Left hindlimb (tissue), 1 donor: ENCODE data around the gene RDH8.

Source experiments
- DNase-seq: peaks from one replicate; pipeline ENCODE4 v3.0.0-alpha.2; 2018

RDH8 gene

DNA sequence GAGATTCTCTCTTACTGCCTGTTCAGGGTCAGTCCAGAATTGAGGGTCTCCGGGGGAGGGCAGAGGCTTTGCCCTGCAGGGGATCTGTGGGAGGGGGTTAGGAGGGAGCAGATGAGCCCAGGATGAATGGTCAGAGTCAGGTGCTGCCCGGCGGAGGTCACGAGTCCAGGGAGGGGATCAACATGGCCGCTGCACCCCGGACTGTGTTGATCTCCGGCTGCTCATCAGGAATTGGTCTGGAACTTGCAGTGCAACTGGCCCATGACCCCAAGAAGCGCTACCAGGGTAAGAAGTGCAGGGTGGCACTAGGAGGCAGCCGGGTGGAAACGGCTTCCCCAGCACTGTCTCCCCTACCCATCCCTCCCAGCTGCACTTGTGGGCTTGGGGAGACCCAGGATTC is at the start of gene RDH8:
Gene RDH8, plus strand, starts transcription at position 168 of the 400 bp plus-strand sequence. Its CDS starts 15 bp downstream, at position 183.
- no peak for DNase-seq

GRCh38 chr19:9966024-9966423 is 47.3 kb upstream of the RDH8 start:
- DNase-seq = no peak

- DNase-seq = no peak
These were observed 46.8 kb upstream of the RDH8 start for GRCh38 chr19:9966448-9966847.

- DNase-seq = no peak
These were observed 46.0 kb upstream of the RDH8 start for GRCh38 chr19:9967326-9967725.

GRCh38 chr19:9968820-9969687 is 44.2 kb upstream of the RDH8 start:
- DNase-seq = no peak

GRCh38 chr19:9969688-9969975 is 43.7 kb upstream of the RDH8 start:
- no peak for DNase-seq

DNA sequence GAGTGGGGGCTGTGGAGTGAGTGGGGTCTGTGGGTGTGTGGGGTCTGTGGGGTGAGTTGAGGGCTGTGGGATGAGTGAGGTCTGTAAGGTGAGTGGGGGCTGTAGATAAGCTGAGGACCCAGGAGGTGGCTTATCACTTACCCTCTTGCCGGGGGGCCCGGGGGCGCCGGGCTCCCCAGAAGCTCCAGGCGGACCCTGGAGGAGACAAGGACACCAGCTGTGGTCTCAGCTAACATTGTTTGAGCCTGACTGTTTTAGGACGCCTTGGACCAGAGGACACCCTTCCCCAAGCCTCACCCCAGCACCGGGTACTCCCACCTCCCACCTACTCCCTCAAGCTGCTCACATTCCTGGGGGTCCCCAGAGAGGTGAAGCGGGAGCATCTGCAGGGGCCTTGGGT is 42.8 kb upstream of the RDH8 start:
- no peak for DNase-seq

DNA sequence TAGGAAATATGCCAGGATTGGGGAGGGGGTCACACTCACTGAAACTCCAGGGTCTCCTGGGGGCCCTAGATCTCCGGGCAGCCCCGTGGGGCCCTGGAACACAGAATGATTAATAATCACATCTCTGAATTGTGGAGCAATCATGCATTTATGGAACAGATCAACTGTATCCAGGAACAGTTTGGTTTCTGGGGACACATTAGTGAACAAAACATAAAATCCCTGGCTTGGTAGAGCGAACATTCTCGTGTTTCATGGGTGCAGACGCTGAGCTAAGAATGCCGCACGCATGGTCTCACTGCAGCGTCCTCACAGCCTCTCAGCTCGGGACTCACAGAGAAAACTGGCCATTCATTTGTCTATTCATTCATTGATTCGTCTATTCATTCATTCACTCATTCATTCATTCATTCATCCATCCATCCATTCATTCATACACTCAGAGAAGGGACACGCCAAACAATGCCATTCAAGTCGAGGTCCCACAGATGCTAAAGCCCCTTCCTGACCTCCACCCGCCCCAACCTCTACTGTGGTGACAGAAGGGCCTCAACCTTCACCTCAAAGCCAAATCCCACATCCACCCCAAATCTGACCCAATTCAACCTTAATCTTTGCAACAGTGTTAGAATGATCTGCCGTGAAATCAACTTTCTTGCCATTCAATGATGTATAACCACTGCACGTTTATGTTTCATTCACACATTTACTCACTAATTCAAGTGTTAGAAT is 42.0 kb upstream of the RDH8 start:
- no peak for DNase-seq

DNA sequence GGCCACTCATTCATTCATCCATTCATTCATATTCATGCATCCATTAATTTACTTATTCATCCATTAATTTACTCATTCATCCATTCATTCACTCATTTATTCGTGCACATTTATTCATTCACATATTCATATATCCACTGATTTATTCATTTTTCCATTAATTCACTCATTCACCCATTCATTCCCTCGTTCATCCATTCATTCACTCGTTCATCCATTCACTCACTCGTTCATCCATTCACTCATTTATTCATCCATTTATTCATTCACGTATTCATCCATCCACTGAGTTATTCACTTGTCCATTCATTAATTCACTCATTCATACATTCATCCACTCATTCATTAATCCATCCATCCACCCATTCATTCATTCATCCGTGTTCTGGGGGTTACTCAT is 41.2 kb upstream of the RDH8 start:
- DNase-seq = no peak

DNA sequence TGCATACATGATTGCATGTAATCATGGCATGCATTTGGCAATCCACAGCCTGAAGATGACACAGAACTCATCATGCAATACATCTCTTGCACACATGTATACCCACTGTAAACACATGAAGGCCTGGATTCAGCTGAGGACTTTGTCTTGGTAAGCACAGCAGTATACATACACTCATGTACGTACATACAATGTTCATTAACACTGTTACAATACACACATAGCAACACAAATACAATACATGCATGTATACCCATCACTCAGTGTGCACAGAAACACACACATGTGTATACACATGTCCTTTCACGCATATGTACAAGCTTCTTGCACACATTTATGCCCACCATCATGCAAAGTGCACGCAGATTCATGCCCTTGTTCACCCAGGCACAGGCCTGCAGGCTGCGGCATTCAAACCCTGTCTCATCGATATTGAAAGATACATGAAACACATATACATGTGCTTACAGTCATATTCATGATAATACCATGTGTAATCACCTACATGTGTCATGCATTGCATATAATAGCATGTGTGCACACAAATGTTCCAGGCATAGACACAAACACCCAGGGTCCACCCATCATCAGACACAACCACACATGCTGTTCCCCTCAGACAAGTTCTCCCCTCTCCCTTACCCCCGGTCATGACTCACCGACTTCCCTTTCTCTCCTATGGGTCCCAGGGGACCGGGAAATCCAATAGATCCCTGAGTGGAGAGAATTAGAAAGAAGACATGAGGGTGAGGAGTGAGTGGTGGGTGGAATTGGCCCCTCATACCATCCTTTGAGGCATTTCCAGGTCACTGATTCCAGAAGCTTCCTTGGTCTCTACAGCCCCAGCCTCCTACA is 31.6 kb upstream of the RDH8 start:
- DNase-seq = no peak

- DNase-seq = peak; percentile 71
These were observed 26.4 kb upstream of the RDH8 start for GRCh38 chr19:9986787-9987281.

- DNase-seq = no peak
These were observed 23.8 kb upstream of the RDH8 start for GRCh38 chr19:9989504-9989903.

DNA sequence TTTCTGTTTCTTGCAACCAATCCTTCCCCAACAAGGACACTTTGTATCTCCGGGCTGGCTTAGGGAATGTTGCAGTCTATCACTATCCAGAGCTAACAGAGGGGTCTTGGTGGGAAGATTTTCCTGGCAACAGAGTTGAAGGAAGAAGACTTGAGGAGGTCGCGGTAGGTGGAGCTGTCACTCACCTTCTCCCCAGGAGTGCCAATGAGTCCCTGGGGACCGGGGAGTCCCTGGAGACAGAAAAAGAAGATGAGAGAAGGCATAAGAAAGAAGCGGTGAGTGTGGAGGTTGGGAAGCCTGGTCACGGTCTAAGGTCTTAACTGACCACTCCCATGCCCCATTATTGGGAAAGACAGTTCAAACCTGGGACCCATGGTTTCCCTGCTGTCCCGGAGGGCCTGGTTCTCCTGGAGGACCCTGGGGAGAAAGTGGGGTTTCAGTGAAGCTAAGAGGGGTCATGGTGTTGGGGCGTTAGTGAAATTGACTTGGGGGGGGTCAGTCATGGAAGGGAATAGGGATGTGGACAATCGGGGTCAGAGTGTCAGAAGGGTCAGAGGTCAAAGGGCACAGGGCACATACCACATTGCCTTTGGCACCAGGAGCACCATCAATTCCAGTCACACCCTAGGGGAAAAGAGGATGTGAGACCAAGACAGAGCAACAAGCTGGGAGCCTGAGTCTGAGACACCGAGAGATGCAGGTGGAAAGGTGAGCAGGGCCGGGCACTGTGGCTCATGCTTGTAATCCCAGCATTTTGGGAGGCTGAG is 21.7 kb upstream of the RDH8 start:
- DNase-seq = no peak

- DNase-seq = no peak
These were observed 18.2 kb upstream of the RDH8 start for GRCh38 chr19:9995084-9995483.

DNA sequence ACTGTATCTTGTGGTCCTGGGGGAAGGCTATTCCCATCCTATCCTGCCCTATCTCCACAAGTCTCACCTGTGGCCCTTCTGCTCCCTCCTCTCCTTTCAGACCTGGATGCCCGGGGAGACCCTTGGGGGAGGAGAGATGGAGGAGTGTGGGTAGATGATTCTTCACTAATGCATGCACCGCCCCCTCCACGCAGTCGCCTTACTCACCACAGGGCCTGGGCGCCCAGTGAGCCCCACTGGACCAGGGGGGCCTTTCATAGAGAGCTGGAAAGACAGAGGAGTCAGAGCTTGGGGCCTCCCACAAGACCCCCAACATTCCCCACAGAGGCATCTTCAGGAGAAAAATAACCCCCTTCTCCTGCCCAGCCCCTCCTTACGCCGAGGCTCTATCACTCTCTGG is 17.3 kb upstream of the RDH8 start:
- no peak for DNase-seq

GRCh38 chr19:9996541-9996940 is 16.7 kb upstream of the RDH8 start:
- DNase-seq = no peak

- DNase-seq = peak; percentile 68
These were observed 13.0 kb upstream of the RDH8 start for GRCh38 chr19:10000171-10000826.

- DNase-seq = no peak
These were observed 11.4 kb upstream of the RDH8 start for GRCh38 chr19:10001899-10002298.

- DNase-seq = no peak
These were observed 10.0 kb upstream of the RDH8 start for GRCh38 chr19:10003271-10003670.

DNA sequence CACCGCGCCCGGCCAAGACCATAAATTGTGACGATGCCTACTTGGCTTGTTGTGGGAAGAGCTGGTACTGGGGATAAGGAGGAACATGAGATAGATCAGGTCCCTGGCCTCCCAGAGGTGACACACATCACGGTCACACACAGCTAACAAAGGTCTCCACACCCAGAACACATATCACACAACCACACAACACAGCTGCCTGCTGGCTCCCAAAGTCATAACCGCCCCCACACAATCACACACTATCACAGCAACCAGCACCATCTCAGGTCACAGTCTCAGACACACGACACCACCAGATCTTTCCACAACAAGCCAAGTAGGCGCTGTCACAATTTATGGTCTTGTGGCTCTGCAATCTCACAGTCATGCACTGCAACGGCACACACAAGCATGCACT is 8.7 kb upstream of the RDH8 start:
- DNase-seq = no peak

DNA sequence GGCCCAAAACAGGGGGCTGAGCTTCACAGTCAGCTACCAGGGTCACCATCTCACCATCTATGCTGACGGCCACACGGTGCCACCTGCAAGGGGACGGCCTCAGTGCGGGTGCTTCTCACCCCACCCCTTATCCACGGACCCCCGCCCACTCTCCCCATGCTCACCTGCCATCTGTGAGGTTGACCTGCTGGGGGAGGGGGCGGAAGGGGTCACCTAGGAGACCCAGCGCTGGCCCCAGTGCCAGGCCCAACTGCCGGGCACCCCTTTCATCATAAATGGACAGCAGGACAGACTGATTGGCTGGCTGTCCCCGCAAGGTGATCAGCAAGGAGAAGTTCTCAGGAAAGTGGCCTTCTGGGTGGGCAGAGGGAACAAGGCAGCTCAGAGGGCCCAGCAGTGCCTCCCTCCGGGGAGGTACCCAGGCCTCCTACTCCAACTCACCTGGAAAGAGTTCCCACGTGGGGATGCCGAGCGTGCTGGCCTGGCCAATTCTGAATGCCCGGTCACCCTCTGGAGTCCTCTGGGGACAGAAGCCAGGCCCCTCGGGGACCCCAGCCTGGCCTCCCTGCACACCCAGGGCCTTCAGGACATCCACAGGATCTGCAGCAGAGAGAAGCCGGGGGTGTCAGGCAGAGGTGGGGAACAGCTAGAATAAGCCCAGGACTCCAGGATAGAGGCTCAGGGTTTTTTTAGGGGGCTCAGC is 7.5 kb upstream of the RDH8 start:
- DNase-seq = no peak
